HAP-1 (cell line): ENCODE data around the gene NRROS.

ENCODE experiments used
- DNase-seq, 2 experiments: peaks; one replicate each; pipeline ENCODE4 v3.0.0-alpha.2; 2016 to 2020; ENCODE audit warnings: low spot score in 2 of 2
- H3K27me3 ChIP-seq: fragments of 250-450 bp; sonication (Bioruptor Pico); 2 replicates; pipeline ENCODE4 v1.5.1; 2020; ENCODE audit warnings: low read depth, mild to moderate bottlenecking, moderate library complexity
- H3K36me3 ChIP-seq: fragments of 250-450 bp; sonication (Bioruptor Pico); replicated peaks from 2 replicates; pipeline ENCODE4 v1.5.1; 2020; ENCODE audit warnings: mild to moderate bottlenecking
- H3K4me1 ChIP-seq: fragments of 250-450 bp; sonication (Bioruptor Pico); 2 replicates; pipeline ENCODE4 v1.5.1; 2020; ENCODE audit warnings: mild to moderate bottlenecking
- H3K4me3 ChIP-seq: fragments of 250-450 bp; sonication (Bioruptor Pico); 2 replicates; pipeline ENCODE4 v1.5.1; 2020; ENCODE audit warnings: mild to moderate bottlenecking, moderate library complexity
- H3K9me3 ChIP-seq: fragments of 250-450 bp; sonication (Bioruptor Pico); 2 replicates; pipeline ENCODE4 v1.5.1; 2020; ENCODE audit warnings: mild to moderate bottlenecking, moderate library complexity
- in situ Hi-C: fragments of 300-500 bp; cut with MboI; formaldehyde crosslinking; loops from 3 replicates; pipeline ENCODE4 v1.14.3; 2020; ENCODE audit warnings: low sequenced_read_pairs, inconsistent platforms, mixed read lengths

NRROS gene

GRCh38 chr3:196694202-196694638, 54.7 kb downstream of the NRROS start:
- in situ Hi-C loops = no loop called here
- no peaks in the 10 kb centered on the region for H3K27me3 ChIP-seq

GRCh38 chr3:196694941-196695848, 55.7 kb downstream of the NRROS start:
- in situ Hi-C loops = no loop called here

More at GRCh38 chr3:196694202-196694638, 54.7 kb downstream of the NRROS start:
- no peak for DNase-seq
- no peaks in the 10 kb centered on the region for H3K9me3 ChIP-seq
- no peaks in the 10 kb centered on the region for H3K36me3 ChIP-seq
- no peak overlapping the region for H3K4me3 ChIP-seq
- no peaks in the 10 kb centered on the region for H3K4me1 ChIP-seq

GRCh38 chr3:196695849-196696226, 56.3 kb downstream of the NRROS start:
- no peaks in the 10 kb centered on the region for H3K9me3 ChIP-seq
- H3K27me3 ChIP-seq = no peaks in the 10 kb centered on the region
- H3K36me3 ChIP-seq = no peaks in the 10 kb centered on the region
- no peak for DNase-seq
- in situ Hi-C loops = no loop called here
- no peaks in the 10 kb centered on the region for H3K4me1 ChIP-seq
- no peak overlapping the region for H3K4me3 ChIP-seq

More at GRCh38 chr3:196694941-196695848, 55.7 kb downstream of the NRROS start:
- Histone ChIP-seq H3K9me3 (no peaks in the 10 kb centered on the region), H3K36me3 (no peaks in the 10 kb centered on the region), H3K27me3 (no peaks in the 10 kb centered on the region), H3K4me3 (no peak overlapping the region), H3K4me1 (no peaks in the 10 kb centered on the region)
- DNase-seq = no peak

GRCh38 chr3:196697270-196697669, 57.8 kb downstream of the NRROS start:
- Histone ChIP-seq H3K36me3 (no peaks in the 10 kb centered on the region), H3K4me1 (no peaks in the 10 kb centered on the region), H3K4me3 (no peak overlapping the region), H3K27me3 (no peaks in the 10 kb centered on the region), H3K9me3 (no peaks in the 10 kb centered on the region)
- in situ Hi-C loops = no loop called here
- no peak for DNase-seq

GRCh38 chr3:196699749-196700148, 60.3 kb downstream of the NRROS start:
- no peaks in the 10 kb centered on the region for H3K9me3 ChIP-seq
- H3K27me3 ChIP-seq = no peaks in the 10 kb centered on the region
- no peaks in the 10 kb centered on the region for H3K36me3 ChIP-seq
- H3K4me3 ChIP-seq = no peak overlapping the region
- no peaks in the 10 kb centered on the region for H3K4me1 ChIP-seq
- no peak for DNase-seq
- in situ Hi-C loops = no loop called here

GRCh38 chr3:196700801-196701200, 61.3 kb downstream of the NRROS start:
- H3K27me3 ChIP-seq = no peaks in the 10 kb centered on the region
- in situ Hi-C loops = no loop called here
- no peaks in the 10 kb centered on the region for H3K4me1 ChIP-seq
- no peaks in the 10 kb centered on the region for H3K9me3 ChIP-seq
- no peak overlapping the region for H3K4me3 ChIP-seq
- H3K36me3 ChIP-seq = no peaks in the 10 kb centered on the region
- no peak for DNase-seq

GRCh38 chr3:196706327-196706726, 66.8 kb downstream of the NRROS start:
- Histone ChIP-seq H3K4me1 (peaks cover 12% of the 10 kb centered on the region), H3K27me3 (no peaks in the 10 kb centered on the region), H3K4me3 (no peak overlapping the region), H3K9me3 (no peaks in the 10 kb centered on the region), H3K36me3 (no peaks in the 10 kb centered on the region)
- DNase-seq = no peak
- in situ Hi-C loops = no loop called here

GRCh38 chr3:196706731-196707130, 67.2 kb downstream of the NRROS start:
- H3K36me3 ChIP-seq = no peaks in the 10 kb centered on the region
- H3K9me3 ChIP-seq = no peaks in the 10 kb centered on the region
- in situ Hi-C loops = no loop called here
- no peak for DNase-seq
- no peaks in the 10 kb centered on the region for H3K27me3 ChIP-seq
- H3K4me3 ChIP-seq = no peak overlapping the region
- peaks cover 12% of the 10 kb centered on the region for H3K4me1 ChIP-seq

- H3K36me3 ChIP-seq = no peaks in the 10 kb centered on the region
- in situ Hi-C loops = no loop called here
- H3K27me3 ChIP-seq = no peaks in the 10 kb centered on the region
- DNase-seq = peak; percentile 34 to 81
- peaks cover 12% of the 10 kb centered on the region for H3K4me1 ChIP-seq
- H3K9me3 ChIP-seq = no peaks in the 10 kb centered on the region
- no peak overlapping the region for H3K4me3 ChIP-seq
These were observed 68.1 kb downstream of the NRROS start for GRCh38 chr3:196707566-196707965.

- Histone ChIP-seq H3K9me3 (no peaks in the 10 kb centered on the region), H3K4me1 (peaks cover 12% of the 10 kb centered on the region), H3K4me3 (no peak overlapping the region), H3K36me3 (no peaks in the 10 kb centered on the region), H3K27me3 (no peaks in the 10 kb centered on the region)
- DNase-seq = no peak
- in situ Hi-C loops = no loop called here
These were observed 69.0 kb downstream of the NRROS start for GRCh38 chr3:196708467-196708866.
